Neural progenitor cell (in vitro differentiated cells): ENCODE measurements around the gene C11orf21.
"Not testable (repeated sequence)": the region's sequence is repeated elsewhere in the genome, so short reads cannot be mapped to it uniquely, and the experiment has no call there.

ENCODE experiments used
- CTCF ChIP-seq: fragments of 200-600 bp; sonication (generic); IDR thresholded peaks from 2 replicates; pipeline ENCODE4 v1.5.1; 2017; ENCODE audit warnings: antibody characterized with exemption, mild to moderate bottlenecking
- EZH2 ChIP-seq: fragments of 200-600 bp; sonication (generic); IDR thresholded peaks from 2 replicates; pipeline ENCODE4 v1.6.1; 2017; ENCODE audit warnings: antibody characterized with exemption, mild to moderate bottlenecking, moderate library complexity

GRCh38 chr11:2338760-2339159 lies 37.0 kb upstream of the C11orf21 start:
- TF ChIP-seq CTCF, EZH2: not testable (repeated sequence)
